Inferior parietal cortex (tissue), 1 donor: Measurements from ENCODE around the gene CRAMP1.
"Not testable (repeated sequence)": the region's sequence is repeated elsewhere in the genome, so short reads cannot be mapped to it uniquely, and the experiment has no call there.

Experiments used
- DNase-seq: peaks from one replicate; pipeline ENCODE4 v3.0.0-alpha.2; 2016; ENCODE audit errors: extremely low spot score

The CRAMP1 gene, protein sequence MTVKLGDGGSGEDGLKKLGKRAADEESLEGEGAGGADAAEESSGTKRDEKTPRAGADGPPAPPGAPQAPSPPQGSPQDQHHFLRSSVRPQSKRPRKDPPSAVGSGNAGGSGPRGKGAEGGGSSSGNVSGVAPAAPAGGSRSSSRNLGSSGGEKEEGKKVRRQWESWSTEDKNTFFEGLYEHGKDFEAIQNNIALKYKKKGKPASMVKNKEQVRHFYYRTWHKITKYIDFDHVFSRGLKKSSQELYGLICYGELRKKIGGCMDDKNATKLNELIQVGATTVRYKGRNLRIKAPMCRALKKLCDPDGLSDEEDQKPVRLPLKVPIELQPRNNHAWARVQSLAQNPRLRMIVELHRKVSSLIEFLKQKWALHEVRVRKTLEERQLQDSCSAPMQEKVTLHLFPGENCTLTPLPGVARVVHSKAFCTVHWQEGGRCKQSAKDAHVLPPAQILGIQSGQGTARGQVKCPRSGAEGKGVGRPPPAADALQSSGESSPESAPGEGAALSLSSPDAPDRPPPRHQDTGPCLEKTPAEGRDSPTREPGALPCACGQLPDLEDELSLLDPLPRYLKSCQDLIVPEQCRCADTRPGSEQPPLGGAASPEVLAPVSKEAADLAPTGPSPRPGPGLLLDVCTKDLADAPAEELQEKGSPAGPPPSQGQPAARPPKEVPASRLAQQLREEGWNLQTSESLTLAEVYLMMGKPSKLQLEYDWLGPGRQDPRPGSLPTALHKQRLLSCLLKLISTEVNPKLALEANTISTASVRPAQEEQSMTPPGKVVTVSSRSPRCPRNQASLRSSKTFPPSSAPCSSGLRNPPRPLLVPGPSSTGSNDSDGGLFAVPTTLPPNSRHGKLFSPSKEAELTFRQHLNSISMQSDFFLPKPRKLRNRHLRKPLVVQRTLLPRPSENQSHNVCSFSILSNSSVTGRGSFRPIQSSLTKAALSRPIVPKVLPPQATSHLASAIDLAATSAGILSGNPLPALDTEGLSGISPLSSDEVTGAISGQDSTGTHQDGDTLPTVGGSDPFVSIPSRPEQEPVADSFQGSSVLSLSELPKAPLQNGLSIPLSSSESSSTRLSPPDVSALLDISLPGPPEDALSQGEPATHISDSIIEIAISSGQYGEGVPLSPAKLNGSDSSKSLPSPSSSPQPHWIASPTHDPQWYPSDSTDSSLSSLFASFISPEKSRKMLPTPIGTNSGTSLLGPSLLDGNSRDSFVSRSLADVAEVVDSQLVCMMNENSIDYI (N-terminal part only)

DNA sequence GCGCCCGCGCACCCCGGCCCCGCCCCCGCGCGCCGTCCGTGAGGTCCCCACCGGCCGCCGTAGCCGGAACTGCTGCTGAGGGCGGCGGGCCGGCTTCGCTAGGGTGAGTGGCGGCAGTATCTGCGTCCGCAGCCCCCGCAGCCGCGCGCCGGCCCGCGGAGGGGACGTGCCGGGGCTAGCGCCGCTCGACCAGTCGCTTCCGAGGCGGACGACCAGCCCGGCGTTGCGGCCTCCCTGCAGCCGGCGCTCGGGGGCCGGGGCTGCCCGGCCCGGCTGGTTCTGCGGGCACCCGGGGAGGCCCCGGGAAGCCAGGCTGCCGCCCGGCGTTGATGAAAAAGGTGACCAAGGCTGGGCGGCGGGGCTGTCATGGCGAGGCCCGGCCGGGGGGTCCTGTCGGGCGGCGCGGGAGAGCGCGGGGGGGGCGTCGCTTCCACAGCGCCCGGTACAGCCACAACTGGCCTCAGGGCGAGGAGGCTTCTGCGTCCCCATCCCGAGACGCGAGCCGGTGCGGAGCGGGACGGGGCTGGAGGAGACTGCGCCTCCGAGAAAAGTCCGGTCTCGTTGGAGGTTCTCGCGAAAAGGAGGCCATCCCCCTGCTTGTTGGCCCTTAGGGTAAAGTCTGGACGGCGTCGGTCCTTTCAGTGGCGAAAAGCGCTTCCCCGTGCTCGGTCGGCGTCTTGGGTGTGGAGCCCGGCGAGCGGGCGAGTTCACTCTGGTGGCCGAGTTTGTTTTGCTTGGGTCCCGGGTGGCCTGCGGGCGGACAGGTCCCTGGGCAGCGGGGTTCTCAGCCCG lies at the start of gene CRAMP1:
Gene CRAMP1 (plus strand): TSS at position 41 of the 792 bp plus-strand sequence. CDS start 2,280 bp downstream, outside the sequence.
- no peak for DNase-seq

- no peak for DNase-seq
Observed at GRCh38 chr16:1563786-1564185, 48.4 kb upstream of the CRAMP1 start.

DNA sequence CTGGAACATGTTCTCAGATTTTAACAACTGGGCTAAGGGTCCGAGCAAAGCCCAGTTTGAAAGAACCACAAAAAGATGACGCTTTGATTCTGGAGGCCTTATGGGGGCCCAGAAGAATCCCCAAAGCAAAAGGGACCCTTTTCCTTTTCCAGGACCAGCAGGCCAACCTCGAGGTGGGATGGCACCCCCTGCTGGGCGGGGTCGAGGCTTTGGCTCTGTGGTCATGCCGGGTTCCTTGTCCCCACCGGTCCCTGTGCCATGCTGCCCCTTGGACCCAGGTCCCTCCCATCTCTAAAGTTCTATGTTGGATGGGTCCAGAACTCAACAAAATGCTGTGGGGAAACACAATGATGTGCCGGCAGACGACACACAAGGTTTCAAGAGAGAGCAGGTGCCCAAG lies 47.8 kb upstream of the CRAMP1 start:
- no peak for DNase-seq

DNA sequence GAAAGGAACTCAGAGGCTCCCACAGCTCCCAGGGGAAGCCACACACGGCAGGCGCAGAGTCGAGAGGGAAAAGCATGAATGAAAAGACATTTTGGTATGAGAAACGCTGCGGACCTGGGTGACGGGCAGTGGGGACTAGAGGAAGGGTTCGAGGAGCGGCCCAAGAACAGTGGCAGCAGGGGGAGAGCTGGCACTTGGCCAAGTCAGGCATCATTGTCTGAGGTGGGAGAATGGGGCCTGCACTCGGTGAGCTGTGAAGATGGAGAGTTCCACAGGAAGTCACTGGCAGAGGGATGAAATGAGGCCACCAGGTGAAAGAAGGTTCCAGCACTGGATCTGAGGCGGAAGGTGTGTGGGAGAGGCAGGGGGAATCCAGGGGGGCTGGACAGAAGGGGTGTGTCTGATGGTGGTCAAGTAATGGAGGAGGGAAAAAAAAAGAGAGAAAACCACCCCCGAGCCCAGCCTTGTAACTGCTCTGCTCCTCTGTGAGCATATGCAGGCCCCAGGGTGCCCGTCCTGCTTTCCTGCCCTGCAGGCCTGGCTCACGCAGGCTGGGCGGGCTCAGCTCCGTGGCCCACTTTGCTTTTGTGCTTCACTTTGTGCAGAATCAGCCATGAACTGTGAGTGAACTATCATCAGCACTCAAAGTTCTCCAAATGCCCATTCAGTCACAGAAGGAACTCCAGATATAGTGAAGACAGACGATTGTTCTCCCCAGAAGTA lies 46.9 kb upstream of the CRAMP1 start:
- DNase-seq = no peak

- DNase-seq = no peak
Observed at GRCh38 chr16:1567988-1568387, 44.2 kb upstream of the CRAMP1 start.

GRCh38 chr16:1571012-1571671 lies 41.0 kb upstream of the CRAMP1 start:
- DNase-seq = no peak

DNA sequence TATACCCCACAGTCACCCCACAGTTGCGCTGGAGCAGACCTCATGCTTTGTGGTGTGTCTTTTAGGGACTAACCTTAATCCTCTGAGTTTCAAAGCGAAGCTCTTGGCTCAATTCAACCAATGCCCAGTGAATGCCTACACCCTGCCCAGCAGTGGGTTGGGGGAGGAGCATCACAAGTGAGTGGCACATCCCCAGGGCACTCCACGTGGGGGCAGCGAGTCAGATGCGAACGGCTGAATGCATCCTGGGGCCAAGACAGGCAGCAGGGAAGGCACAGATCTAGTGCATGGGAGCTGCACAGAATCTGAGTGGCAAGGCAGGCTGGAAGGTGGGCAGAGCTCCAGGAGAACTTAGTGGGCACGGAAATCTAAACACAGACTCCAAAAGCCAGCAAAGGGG lies 39.5 kb upstream of the CRAMP1 start:
- DNase-seq = no peak

DNA sequence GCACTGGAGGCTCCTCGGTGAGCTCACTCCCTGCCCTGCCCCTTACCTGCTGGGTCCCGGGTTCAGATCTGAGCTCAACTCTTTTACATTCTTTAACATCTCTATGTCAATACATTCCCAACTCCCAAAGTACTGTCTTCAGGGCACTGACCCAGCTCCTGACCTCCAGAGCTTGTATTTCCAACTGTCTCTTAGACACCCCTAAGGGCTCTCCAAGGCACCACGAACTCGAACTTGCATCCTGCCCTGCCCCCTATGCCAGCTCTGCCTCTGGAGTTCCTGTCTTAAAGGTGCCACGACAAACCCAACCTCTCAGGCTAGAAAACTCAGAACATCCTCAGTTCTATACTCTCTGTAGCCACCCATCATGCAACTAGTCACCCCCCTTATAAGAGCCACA lies 38.9 kb upstream of the CRAMP1 start:
- DNase-seq = no peak

GRCh38 chr16:1575578-1575977 lies 36.6 kb upstream of the CRAMP1 start:
- no peak for DNase-seq

- DNase-seq = no peak
Observed at GRCh38 chr16:1579214-1579613, 32.9 kb upstream of the CRAMP1 start.

- DNase-seq = no peak
Observed at GRCh38 chr16:1580256-1580655, 31.9 kb upstream of the CRAMP1 start.

- DNase-seq = no peak
Observed at GRCh38 chr16:1580956-1581355, 31.2 kb upstream of the CRAMP1 start.

- no peak for DNase-seq
Observed at GRCh38 chr16:1581804-1582203, 30.4 kb upstream of the CRAMP1 start.

- DNase-seq = no peak
Observed at GRCh38 chr16:1583180-1583579, 29.0 kb upstream of the CRAMP1 start.

- DNase-seq = no peak
Observed at GRCh38 chr16:1584926-1585484, 27.2 kb upstream of the CRAMP1 start.

GRCh38 chr16:1590366-1590765 lies 21.8 kb upstream of the CRAMP1 start:
- DNase-seq = no peak

- DNase-seq = no peak
Observed at GRCh38 chr16:1590930-1591705, 21.0 kb upstream of the CRAMP1 start.

GRCh38 chr16:1592446-1592845 lies 19.7 kb upstream of the CRAMP1 start:
- DNase-seq = no peak

DNA sequence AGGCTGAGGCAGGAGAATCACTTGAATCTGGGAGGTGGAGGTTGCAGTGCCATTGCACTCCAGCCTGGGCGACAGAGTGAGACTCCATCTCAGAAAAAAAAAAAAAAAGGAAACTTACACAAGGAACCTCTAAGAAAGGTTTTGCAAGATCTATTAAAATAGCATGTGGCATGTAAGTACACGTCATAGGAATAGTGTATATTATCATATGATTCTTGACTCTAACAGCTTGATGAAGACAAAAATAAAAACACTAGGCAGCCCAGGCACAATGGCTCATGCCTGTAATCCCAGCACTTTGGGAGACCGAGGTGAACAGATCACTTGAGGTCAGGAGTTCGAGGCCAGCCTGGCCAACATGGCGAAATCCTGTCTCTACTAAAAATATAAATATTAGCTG lies 16.6 kb upstream of the CRAMP1 start:
- DNase-seq = not testable (repeated sequence)
